HuH-7.5 (cell line): ENCODE data around the gene MATN1.

Source experiments
- DNase-seq: peaks from one replicate; pipeline ENCODE4 v3.0.0; 2011; ENCODE audit warnings: low spot score

Gene MATN1

DNA sequence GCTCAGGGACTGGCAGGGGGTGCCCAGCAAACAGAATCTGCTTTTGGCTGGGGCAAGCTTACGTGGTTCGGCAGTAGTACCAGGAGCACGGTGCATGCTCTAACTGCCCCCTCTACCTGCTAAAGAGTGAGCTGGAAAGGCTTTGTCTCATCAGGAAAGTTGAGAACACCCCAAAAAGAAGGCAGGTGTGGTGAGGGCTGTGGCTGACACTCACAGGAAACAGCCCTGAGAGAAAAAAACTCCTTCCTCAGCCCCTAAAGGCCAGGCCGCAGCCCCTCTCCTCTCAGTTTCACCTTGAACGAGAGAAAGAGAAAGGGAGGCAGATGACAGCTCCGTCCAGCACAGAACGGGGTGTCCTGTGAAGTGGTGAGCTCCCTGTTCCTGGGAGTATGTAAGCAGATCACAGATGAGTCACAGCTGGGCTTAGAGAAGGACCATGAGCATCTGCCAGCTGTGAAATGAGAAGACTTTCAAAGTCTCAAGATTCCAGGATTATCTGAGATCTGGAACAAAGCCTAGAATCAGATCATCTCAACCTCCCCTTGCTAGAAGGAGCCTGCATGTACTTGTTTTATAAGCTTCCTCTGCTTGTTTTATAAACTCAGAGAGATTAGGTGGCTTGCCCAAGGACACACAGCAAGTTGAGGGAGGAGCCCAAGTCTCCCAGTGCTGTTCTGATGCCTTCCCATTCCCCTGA is 20.8 kb upstream of the MATN1 start:
- DNase-seq: no peak

DNA sequence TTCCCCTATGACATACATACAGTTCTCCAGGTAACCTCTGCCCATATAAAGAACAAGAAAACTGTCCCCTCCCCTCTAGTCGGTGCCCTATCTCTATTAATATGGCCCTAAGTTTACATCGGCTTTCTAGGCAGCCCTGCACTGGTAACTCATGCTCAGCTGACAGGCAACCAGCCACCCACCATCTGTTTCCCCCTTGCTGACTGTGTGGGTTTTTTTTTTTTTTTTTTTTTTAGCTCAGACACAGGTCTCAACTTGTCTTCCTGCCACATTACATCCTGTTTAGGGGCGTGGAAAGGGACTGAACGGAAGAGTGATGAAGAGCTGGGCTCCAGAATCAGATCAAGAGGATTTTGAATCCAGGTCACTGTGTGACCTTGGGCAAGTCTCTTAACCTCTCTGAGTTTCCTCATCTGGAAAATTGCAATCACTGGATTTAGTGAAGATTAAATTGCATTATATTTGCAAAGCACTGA is 20.2 kb upstream of the MATN1 start:
- DNase-seq: no peak

DNA sequence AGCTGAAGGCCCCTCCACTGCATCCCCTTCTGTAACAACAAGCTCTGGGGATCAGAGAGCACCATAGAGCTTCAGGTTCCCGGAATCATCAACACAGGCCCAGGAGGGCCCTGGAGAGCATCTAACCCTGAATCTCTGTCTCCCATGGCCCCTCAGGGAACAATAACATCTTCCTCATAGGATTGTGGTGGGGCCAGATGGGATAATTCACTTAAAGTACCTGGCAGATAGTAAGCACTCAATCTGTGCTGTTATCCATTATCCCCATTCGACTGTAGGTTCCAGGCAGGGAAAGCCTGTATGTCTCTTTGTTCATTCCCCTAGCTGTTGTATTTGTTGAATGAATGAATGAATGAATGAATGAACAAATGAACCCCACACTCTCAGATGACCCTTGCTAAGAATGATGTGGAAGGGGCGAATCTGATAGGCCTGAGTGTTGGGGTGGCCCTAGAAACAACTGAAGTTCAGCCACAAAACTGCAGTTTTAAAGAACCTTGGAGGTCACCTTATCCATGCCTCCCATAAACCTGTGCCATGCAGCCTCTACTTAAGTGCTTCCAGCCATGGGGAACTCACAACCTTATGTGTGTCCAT is 19.7 kb upstream of the MATN1 start:
- no peak for DNase-seq

DNA sequence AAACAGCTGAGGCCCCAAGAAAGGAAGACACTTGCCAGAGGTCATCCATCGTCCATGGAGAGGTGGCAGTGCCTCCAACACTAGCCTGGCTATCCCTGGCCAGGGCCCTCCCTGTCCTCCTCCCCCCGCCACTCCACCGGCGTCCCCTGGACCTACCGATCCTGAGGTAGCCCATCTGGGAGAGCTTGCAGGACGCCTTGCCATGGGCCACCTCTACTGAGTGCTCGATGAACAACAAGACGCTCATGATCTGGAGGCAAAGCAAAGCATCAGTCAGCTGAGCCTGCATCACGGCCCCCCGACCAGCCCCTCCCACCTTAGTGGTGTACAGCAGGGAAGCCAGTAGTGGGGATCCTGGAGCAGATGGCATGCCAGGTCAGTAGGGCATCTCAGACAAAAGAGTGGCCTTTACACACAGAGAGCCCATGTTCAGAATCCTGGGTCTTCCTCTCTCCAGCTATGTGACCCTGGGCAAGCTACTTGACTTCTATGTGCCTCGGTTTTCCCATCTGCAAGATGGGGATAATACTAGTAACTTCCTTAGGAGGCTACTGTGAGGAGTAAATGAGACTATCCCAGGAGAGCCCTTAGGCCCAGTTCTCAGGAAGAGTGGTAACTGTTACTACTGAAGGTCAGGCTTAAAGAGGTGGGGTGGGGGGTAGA is 19.0 kb upstream of the MATN1 start:
- no peak for DNase-seq

DNA sequence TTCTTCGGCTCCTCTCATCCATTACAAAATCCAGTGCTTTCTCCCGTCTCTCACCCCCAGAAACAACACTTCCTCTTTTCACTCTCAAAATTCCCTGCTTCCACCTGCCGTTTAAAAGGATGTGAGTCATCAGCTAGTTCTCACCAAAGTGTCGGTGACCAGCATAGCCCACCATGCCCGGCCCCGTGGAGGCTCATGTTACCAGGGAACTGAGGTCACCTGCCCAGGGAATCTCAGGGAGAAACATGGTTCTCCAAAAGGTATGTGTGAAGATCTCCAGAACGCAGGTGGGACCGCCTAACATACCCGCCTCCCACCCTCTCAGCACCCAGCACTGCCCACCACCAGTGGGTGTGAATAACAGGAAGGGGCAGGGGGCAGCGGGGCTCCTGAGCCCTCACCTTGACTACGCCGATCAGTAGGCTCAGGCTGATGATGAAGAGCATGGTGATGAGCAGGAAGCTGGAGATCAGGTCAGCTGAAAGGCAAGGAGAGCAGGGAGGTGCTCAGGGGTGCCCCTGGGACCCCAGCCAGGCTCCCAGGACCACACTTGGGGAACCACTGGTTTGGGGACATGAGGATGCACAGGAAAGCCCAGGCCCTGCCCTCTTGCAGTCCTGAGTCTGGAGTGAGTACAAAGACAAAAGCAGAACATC is 18.0 kb upstream of the MATN1 start:
- no peak for DNase-seq

DNA sequence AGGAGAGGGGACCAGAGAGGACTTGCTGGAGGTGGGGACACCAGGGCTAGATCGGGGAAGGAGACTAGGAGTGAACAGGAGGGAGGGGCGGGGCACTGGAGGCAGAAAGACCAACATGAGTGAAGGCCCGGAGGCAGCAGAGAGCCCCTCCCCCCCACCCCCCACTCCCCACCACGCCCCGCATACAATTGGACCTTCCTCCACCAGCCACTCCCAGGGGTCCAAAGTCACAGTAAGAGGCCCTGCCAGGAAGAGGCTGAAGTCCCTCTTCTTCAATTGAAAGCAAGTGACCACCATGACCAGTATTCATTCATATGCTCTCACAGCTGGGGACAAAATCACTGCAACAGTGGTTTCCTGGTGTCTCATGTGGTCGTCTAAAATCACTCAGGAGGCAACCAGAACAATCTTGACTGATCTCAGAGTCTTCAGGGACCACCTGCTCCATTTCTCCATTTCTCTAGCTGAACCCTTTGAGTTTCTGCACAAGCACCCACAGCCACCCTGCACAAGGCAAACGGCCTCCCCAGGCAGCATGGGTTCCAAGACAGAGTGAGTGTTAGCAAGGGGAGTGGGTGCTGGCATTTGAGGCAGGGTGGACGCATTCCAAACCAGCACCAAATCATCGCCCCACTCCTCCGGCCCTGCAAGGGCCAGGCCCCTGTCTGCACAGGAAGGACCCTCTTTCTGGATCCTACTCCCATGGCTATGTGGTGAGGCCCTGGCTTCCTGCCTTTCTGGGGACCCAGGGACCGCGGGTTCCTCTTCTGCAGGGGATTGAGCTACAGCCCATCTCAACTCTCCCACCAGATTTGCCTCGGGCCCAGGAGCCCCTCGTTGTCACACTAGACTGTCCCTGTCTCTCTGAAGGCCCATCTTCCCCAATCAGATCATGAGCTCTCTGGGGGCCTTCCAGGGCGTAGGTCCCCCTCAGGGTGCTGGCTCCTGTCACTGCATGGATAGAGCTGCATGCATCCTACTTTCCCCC is 17.2 kb upstream of the MATN1 start:
- no peak for DNase-seq

DNA sequence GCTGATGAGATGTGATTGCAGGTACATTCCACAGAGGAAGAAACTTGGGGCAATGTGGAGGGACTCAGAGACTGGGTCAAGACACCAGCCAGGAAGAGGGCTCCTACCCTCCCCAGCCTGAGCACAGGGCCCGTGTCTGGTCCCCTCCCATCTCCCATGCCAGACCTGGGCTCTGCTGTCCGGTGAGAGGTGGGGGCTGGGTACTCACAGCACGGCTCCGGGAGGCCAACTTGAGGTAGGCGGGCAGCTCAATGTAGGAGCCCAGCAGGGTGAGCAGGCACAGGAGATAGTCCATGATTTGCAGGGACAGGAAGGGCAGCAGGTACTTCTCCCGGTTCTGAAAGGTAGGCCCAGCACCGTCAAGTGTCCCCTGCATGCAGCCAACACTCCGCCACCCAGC is 16.2 kb upstream of the MATN1 start:
- no peak for DNase-seq

DNA sequence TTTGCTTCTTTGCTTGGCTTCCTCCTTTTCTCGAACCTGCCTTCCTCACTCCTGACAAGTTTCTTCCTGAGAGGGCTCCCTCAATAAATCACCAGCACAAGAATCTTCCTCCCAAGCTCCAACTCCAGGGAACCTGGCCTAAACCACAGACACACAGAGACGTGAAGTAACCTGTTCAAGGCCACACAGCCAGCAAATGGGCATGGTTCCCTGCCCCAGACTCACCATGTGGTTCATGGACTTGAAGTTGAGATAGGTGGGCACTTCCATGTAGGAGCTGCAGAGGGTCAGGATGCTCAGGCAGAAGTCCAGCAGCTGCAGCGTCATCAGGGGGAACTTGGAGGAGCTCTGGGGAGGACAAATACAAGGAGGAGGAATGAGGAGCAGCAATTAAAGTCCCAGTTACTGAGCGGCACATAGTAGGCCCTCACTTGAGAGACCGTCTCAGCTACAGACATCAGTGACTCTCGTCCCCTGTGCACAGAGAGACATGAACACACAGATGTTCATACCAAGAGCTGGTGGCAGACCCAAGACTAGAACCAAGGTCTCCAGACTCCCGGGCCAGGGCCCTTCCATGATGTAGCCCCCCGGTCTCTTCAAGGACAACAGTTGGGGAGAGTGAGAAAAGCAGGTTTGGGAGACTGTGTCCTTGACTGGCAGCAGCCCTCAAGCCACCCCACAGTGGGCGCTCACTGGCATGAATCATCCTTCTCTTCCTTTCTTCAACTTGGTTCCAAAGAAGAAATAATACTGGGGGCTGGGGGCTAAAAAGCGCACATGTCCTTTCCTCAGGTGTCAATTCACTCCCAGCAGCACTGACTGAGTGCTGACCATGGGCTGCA is 15.6 kb upstream of the MATN1 start:
- DNase-seq: no peak

DNA sequence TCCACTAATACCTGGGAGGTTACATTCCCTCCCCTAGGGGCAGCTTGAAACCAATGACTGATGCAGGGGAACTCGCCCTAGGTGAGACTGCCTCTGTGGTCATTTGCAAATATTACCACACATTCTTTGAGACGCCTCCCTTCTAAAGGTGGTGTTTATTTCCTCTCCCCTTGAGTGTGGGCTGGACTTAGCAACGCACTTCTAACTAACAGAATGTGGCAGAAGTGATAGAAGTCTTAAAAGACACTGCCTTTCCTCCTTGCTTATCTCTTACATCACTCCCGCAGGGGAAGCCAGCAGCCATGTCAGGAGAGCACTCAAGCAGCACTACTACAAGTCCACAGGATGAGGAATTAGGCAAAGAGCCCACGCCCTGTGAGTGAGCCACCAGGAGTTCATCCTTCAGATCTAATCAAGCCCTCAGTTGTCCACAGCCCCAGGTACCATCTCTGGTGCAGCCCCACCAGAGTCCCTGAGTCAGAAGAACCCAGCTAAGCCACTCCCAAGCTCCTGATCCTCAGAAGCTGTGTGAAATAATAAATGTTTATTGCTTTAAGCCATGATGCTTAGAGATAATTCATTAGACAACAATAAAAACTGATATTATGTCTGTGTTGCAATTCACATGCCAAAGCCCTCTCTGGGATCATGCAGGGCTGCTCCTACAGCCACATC is 14.8 kb upstream of the MATN1 start:
- DNase-seq: no peak

DNA sequence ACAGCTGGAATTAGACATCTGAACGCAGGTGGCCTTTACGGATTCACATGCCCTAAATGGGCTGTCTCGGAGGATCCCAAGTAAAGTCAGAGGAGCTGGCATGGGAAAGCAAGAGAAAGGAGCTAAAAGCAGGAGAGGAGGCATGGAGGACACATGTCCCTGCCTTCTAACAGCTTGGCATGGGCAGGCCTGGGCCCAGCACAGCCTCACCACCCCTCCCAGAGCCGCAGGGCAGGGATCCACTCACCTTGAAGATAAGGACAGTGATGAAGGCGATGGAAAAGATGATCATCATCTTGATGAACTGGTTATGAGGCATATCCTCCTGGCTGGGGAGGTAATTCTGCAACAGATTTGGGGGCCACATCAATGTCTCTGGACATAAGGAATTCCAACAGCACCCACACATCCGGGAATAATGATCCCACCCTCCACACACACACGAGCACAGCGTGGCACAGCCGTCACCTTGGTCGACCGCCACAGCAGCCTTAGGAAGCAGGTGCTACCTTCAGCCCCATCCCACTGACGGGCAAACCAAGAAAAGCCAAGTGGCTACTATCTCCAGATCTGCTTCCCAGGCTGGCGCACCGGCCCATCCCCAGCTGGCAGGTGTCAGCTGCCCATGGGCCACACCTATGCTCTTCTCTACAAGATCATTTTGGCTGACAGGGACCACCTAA is 14.1 kb upstream of the MATN1 start:
- no peak for DNase-seq

DNA sequence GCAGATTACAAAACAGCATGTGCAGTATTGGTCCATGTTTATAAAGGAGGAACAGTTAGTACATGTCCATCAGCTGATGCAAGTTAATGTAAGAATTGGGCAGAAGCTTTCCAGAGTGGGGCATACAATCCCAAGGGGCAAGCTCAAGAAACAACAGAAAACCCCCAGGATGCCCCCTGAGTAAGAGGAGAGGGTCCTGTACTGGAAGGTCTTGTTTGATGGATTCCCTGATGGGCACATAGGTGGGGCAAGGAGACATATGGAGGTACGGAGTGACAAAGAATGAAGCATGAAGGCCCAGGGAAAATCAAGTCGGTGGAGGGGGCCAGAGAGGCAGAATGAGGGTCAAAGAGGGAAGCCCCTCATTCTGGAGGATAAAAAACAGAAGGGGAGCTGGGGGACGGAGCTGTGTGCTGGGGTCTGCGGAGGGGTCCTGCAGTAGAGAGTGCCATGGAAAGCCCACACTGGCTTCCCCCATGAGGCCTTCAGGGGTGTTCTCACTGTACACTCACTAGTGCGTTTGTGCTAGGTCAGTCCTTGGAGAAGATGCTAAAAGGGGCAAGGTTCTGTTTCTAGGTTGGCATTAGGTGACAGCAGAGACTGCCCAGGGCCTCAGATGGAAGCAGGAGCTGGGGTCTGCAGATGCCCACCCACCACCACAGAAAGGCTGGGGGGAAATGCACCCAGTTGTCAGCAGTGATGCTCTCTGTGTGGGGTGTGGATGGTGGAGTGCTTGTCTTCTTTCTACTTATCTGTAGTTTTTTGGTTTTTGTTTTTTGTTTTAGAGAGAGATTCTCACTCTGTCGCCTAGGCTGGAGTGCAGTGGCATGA is 12.5 kb upstream of the MATN1 start:
- DNase-seq: no peak

DNA sequence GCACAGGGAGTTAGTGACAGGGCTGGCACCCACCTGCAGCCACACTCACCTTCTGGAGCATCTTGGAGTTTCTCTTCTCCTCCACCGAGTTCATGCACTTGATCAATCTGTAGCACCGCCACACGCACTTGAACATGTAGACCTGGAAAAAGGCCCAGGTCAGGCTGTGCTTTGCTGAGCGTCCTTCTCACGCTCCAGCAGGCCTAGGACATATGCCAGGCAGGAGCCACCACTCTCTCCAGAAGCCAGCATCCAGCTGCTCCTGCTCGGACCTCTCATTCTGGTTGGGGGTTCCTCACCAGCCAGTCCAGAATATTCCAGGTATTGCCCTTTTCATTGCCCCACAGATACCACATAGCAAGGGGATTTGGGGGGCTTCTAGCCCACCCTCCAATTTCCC is 11.7 kb upstream of the MATN1 start:
- no peak for DNase-seq

DNA sequence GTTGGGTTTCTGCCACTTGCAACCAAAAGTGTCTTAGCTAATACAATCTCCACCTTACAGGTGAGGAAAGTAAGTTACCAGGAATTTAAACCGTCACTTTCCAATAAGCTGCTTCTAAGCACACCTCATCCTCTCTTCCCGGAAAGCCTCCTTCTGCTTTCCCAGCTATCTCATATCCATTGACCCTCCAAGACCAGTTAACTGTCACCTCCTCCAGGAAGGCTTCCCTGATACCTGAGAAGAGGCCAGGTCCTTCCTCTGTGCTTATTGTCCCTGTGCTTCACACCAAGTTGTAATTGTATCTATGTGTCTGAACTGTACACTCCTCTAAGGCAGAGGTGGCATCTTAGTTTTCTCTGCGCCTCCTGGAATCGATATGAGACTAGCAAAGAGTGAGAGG is 11.2 kb upstream of the MATN1 start:
- DNase-seq: no peak

DNA sequence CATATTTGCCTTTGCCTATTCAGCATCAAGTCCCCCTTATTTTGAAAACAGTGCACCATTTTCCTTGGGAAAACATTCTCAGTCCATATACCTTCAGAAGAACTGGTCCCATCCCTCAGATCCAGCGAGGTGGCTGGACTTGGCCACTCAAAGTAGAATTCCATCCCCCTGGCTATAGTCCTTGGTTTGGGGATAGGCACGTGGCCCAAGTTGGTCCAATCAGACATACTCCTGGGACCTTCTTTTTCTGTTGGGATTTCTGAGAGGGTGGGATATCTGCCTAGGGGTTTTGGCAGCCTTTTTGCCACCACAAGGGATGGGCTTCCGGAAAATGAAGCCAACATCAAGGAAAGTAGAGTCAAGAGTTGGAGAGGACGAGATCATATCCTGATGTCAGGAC is 10.7 kb upstream of the MATN1 start:
- DNase-seq: no peak

DNA sequence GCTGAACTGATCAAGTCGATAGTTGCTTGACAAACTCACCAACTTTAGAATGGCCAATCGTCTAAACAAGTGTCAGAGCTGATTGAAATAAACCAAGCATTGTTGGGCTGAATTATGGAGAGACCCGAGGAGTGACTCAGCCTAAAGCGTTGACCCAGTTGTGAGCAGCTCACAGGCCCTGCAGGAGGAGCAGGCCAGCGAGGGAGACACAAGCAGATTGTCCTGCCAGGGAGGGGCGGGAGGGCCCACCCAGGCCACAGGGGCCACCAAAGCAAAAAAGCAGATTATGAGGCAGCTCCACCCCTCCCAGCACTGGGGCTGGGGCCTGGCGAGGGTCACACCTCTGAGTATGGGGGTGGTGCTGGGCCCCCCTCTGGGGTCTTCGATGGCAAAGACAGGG is 10.1 kb upstream of the MATN1 start:
- DNase-seq: no peak

DNA sequence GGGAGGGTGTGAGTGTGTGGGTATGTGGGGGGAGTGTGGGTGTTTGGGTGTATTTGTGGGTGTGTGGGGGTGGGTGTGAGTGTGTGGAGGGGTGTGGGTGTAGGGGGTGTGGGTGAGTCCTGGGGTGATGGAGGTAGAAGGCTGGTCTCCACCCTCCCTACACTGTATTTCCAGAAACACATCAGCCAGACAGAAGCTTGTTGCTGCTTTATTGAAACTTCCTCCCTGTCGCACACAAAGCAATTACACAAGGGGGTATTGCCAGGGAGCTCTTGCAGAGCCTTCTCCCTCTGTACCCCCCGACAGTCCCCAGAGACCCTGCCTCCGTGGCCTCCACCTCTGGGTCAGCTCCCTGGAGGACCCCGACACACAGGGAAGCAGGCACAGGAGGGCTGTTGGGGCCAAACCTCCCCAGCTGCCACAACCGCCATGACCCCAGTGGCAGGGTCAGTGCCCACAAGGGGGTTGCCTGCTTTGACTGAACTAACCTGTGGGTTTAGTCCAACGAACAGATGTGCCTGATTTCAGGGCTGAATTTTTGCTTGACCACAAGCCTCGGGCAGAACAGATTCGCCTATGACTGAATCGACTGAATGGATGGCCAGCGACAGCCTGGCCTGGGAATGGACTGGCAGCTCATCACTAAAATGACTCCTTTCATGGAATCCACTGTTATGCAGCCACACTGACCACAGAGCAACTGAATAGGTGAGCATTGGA is 9.1 kb upstream of the MATN1 start:
- DNase-seq: no peak

DNA sequence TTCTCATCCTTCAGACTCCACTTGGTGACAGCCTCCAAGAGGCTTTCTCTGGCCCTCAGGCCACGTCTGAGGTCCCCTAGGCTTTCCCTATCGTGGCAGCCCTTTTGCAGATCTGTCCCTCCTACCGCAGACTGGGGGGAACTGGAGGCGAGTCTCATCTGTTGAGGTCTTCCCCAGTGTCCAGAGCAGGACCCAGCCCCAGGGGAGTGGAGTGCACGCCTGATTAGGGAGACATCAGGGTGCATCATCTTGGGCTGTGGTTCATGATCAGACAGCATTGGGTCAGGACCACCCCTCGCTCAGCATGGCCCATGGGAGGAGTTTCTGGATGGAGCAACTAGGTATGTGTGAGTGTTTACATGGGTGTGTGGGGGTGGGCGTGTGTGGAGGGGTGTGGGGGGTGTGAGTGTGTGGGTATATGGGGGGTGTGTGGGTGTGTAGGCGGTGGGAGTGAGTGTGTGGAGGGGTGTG is 8.5 kb upstream of the MATN1 start:
- no peak for DNase-seq
